ENCODE data around the gene RPTOR.

RPTOR gene

GRCh38 chr17:80701730-80702129 is 157.1 kb downstream of the RPTOR start:
- H3K27me3 ChIP-seq (ENCODE audit: control insufficient read depth, insufficient read depth, low read length) = no peaks in the 10 kb centered on the region
- no peaks in the 10 kb centered on the region for H3K4me1 ChIP-seq

GRCh38 chr17:80702315-80703141 is 157.9 kb downstream of the RPTOR start:
- Histone ChIP-seq H3K79me2 (peaks cover 27% of the 10 kb centered on the region), H3K27ac (no peak overlapping the region), H3K4me1 (no peaks in the 10 kb centered on the region), H3K27me3 (ENCODE audit: control insufficient read depth, insufficient read depth, low read length) (no peaks in the 10 kb centered on the region), H3K9ac (no peak overlapping the region), H3K4me3 (ENCODE audit: low read depth, low read length) (no peak overlapping the region), H3K36me3 (ENCODE audit: control insufficient read depth, insufficient read depth, low read length) (no peaks in the 10 kb centered on the region), H3K9me3 (ENCODE audit: control insufficient read depth, low read length) (no peaks in the 10 kb centered on the region), H2AFZ (no peak overlapping the region), H3K4me2 (ENCODE audit: low read length) (no peak overlapping the region)
- TF ChIP-seq, protein P1, sequence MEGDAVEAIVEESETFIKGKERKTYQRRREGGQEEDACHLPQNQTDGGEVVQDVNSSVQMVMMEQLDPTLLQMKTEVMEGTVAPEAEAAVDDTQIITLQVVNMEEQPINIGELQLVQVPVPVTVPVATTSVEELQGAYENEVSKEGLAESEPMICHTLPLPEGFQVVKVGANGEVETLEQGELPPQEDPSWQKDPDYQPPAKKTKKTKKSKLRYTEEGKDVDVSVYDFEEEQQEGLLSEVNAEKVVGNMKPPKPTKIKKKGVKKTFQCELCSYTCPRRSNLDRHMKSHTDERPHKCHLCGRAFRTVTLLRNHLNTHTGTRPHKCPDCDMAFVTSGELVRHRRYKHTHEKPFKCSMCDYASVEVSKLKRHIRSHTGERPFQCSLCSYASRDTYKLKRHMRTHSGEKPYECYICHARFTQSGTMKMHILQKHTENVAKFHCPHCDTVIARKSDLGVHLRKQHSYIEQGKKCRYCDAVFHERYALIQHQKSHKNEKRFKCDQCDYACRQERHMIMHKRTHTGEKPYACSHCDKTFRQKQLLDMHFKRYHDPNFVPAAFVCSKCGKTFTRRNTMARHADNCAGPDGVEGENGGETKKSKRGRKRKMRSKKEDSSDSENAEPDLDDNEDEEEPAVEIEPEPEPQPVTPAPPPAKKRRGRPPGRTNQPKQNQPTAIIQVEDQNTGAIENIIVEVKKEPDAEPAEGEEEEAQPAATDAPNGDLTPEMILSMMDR (IDR thresholded peaks at IDR 0.05) = no peak

More at GRCh38 chr17:80701730-80702129, 157.1 kb downstream of the RPTOR start:
- TF ChIP-seq, protein P1 (IDR thresholded peaks at IDR 0.05) = no peak
- no peak overlapping the region for H3K4me2 ChIP-seq (ENCODE audit: low read length)
- H3K27ac ChIP-seq = no peak overlapping the region
- no peak overlapping the region for H3K9ac ChIP-seq
- no peak overlapping the region for H3K4me3 ChIP-seq (ENCODE audit: low read depth, low read length)
- no peaks in the 10 kb centered on the region for H3K9me3 ChIP-seq (ENCODE audit: control insufficient read depth, low read length)
- H3K79me2 ChIP-seq = peaks cover 35% of the 10 kb centered on the region
- no peak overlapping the region for H2AFZ ChIP-seq
- no peaks in the 10 kb centered on the region for H3K36me3 ChIP-seq (ENCODE audit: control insufficient read depth, insufficient read depth, low read length)

DNA sequence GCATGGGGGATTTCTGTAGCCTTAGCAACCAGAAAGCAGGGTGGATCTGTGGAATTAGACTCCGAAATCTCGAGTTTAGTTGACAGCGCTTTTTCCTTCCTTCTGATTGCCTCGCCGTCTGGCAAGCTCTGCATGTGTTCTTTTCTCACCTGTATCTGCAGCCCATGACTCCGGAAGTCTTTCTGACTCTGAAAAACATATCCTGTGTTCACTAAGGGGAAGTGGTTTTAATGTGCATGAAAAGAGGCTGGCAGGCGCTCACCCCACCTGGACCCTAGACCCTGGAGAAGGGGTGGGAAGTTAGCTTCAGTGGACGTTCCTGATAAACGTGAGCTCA is 158.5 kb downstream of the RPTOR start:
- H3K4me3 ChIP-seq (ENCODE audit: low read depth, low read length) = no peak overlapping the region
- H3K4me1 ChIP-seq = no peaks in the 10 kb centered on the region
- H2AFZ ChIP-seq = no peak overlapping the region
- no peak overlapping the region for H3K9ac ChIP-seq
- TF ChIP-seq, protein P1 (IDR thresholded peaks at IDR 0.05) = no peak
- H3K27me3 ChIP-seq (ENCODE audit: control insufficient read depth, insufficient read depth, low read length) = no peaks in the 10 kb centered on the region
- H3K27ac ChIP-seq = no peak overlapping the region
- peaks cover 22% of the 10 kb centered on the region for H3K79me2 ChIP-seq
- H3K4me2 ChIP-seq (ENCODE audit: low read length) = no peak overlapping the region
- no peaks in the 10 kb centered on the region for H3K36me3 ChIP-seq (ENCODE audit: control insufficient read depth, insufficient read depth, low read length)
- no peaks in the 10 kb centered on the region for H3K9me3 ChIP-seq (ENCODE audit: control insufficient read depth, low read length)

DNA sequence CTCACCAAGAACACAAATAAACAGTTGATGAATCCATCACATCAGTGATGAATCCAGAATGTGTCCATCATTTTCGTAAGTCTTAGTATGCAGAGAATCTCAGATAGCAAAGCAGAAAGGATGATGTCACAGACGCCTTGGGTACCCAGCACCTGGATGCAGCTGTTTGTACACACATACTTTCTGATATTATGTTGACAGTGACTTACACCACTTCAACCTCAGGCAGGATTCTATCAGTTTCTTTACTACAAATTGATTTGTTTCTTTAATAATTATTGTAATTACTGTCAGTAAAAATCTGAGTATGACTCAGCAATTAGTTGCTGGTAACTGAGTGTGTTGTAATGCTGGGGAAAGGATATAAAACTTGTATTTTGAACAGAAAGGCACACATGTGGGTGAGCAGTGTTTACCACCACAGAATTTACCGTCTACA is 159.8 kb downstream of the RPTOR start:
- Histone ChIP-seq H3K79me2 (peaks cover 12% of the 10 kb centered on the region), H3K4me2 (ENCODE audit: low read length) (no peak overlapping the region), H3K9ac (no peak overlapping the region), H3K4me3 (ENCODE audit: low read depth, low read length) (no peak overlapping the region), H3K9me3 (ENCODE audit: control insufficient read depth, low read length) (no peaks in the 10 kb centered on the region), H3K27ac (no peak overlapping the region), H3K4me1 (no peaks in the 10 kb centered on the region), H3K36me3 (ENCODE audit: control insufficient read depth, insufficient read depth, low read length) (no peaks in the 10 kb centered on the region), H3K27me3 (ENCODE audit: control insufficient read depth, insufficient read depth, low read length) (no peaks in the 10 kb centered on the region), H2AFZ (no peak overlapping the region)
- TF ChIP-seq, protein P1 (IDR thresholded peaks at IDR 0.05) = no peak

DNA sequence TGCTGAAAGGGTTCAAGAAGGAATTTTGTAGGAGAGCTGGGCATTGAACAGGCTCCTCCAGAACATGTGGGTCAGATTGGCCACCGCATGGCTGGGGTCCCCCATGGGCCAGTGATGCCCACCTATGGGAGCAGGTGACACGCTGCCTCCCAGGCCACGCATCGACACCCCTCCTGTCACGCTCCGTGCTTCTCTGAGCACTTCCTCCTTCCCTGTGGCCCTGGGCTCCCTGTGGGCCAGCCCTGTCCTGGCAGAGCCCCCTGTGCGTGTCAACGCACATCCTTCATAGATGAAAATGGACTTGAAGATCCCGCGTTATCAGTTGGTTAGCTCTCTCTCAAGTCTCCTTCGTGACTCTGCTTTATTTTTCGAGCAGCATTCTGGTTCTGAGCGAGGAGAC is 160.3 kb downstream of the RPTOR start:
- Histone ChIP-seq H3K27ac (no peak overlapping the region), H3K9me3 (ENCODE audit: control insufficient read depth, low read length) (no peaks in the 10 kb centered on the region)

More for the DNA sequence above, 160.3 kb downstream of the RPTOR start:
- Histone ChIP-seq H3K27me3 (ENCODE audit: control insufficient read depth, insufficient read depth, low read length) (no peaks in the 10 kb centered on the region), H3K4me2 (ENCODE audit: low read length) (no peak overlapping the region), H2AFZ (no peak overlapping the region), H3K9ac (no peak overlapping the region), H3K79me2 (peaks cover 9% of the 10 kb centered on the region), H3K36me3 (ENCODE audit: control insufficient read depth, insufficient read depth, low read length) (no peaks in the 10 kb centered on the region), H3K4me1 (no peaks in the 10 kb centered on the region), H3K4me3 (ENCODE audit: low read depth, low read length) (no peak overlapping the region)
- TF ChIP-seq, protein P1 (IDR thresholded peaks at IDR 0.05) = no peak

All from parathyroid adenoma (tissue), 2 donors.